H1 (cell line): ENCODE measurements around the gene SMIM32.

Source experiments
- CEBPB ChIP-seq: IDR thresholded peaks from 2 replicates; pipeline ENCODE4 v1.6.1; 2012; ENCODE audit warnings: low read depth, low read length
- CHD1 ChIP-seq: IDR thresholded peaks from 2 replicates; pipeline ENCODE4 v1.6.1; 2012; ENCODE audit warnings: low read depth, low read length, improper control_type of control experiment
- POLR2A ChIP-seq, 2 experiments: IDR thresholded peaks; 1 replicate in 1 of 2; 2 replicates in 1 of 2; pipeline ENCODE4 v1.6.1; 2011; ENCODE audit warnings: low read depth in 2 of 2, low read length in 2 of 2, mild to moderate bottlenecking in 2 of 2; ENCODE audit errors: control extremely low read depth in 1 of 2
- TCF12 ChIP-seq: IDR thresholded peaks from 2 replicates; pipeline ENCODE4 v1.6.1; 2011; ENCODE audit warnings: low read depth, mild to moderate bottlenecking, low read length
- TF ChIP-seq, protein P1 (sequence below), 3 experiments: IDR thresholded peaks; 1 replicate in 2 of 3; 2 replicates in 1 of 3; pipeline versions ENCODE4 v1.5.1 to v1.6.1; 2011; ENCODE audit warnings: low read length in 3 of 3, mild to moderate bottlenecking in 3 of 3, inconsistent platforms in 2 of 3, low read depth in 1 of 3, moderate library complexity in 1 of 3; ENCODE audit not compliant: insufficient read depth in 1 of 3; ENCODE audit errors: control extremely low read depth in 1 of 3
- TF ChIP-seq, protein P2 (sequence below): IDR thresholded peaks from 2 replicates; pipeline ENCODE4 v1.6.1; 2012; ENCODE audit warnings: low read length, inconsistent platforms

DNA sequence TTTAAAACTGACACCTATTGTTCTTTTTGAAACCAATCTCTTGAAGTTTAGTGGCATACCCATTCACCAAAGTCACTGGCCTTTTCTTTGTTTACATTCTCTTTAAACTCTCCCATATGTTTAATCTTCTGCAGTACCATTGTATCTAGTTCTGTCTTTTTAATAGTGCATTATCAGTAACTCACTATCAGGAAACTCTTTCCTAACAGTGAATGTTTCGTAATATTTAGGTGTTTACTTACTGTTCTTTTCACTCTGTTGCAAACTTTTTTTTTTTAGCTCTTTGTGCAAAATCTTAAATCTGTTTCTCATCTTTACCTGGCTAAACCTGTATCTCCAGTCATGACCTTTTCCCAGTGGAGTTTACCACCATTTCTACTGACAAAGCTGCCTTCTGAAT lies 43.1 kb downstream of the SMIM32 start:
- TF ChIP-seq, protein P1, sequence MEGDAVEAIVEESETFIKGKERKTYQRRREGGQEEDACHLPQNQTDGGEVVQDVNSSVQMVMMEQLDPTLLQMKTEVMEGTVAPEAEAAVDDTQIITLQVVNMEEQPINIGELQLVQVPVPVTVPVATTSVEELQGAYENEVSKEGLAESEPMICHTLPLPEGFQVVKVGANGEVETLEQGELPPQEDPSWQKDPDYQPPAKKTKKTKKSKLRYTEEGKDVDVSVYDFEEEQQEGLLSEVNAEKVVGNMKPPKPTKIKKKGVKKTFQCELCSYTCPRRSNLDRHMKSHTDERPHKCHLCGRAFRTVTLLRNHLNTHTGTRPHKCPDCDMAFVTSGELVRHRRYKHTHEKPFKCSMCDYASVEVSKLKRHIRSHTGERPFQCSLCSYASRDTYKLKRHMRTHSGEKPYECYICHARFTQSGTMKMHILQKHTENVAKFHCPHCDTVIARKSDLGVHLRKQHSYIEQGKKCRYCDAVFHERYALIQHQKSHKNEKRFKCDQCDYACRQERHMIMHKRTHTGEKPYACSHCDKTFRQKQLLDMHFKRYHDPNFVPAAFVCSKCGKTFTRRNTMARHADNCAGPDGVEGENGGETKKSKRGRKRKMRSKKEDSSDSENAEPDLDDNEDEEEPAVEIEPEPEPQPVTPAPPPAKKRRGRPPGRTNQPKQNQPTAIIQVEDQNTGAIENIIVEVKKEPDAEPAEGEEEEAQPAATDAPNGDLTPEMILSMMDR (IDR thresholded peaks at IDR 0.05; ENCODE audit: control extremely low read depth in 1 of 3, insufficient read depth in 1 of 3, low read depth in 1 of 3, low read length in 3 of 3) = no peak
- TF ChIP-seq CHD1 (no peak), TCF12 (no peak), POLR2A (IDR thresholded peaks at IDR 0.05; ENCODE audit: control extremely low read depth in 1 of 2, low read depth in 2 of 2, low read length in 2 of 2) (no peak), CEBPB (no peak)
- TF ChIP-seq, protein P2, sequence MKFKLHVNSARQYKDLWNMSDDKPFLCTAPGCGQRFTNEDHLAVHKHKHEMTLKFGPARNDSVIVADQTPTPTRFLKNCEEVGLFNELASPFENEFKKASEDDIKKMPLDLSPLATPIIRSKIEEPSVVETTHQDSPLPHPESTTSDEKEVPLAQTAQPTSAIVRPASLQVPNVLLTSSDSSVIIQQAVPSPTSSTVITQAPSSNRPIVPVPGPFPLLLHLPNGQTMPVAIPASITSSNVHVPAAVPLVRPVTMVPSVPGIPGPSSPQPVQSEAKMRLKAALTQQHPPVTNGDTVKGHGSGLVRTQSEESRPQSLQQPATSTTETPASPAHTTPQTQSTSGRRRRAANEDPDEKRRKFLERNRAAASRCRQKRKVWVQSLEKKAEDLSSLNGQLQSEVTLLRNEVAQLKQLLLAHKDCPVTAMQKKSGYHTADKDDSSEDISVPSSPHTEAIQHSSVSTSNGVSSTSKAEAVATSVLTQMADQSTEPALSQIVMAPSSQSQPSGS = no peak
